Epithelial cell of prostate (primary cell): ENCODE data around the gene LPA.
A peak's percentile ranks its signal among the peaks of the same experiment; 100 is the strongest.

Experiments
- DNase-seq: peaks from one replicate; pipeline ENCODE4 v3.0.0-alpha.2; 2011; ENCODE audit warnings: low read depth, low spot score
- H3K27ac ChIP-seq: fragments of 450-650 bp; 2 replicates; pipeline ENCODE4 v1.5.1; 2017; ENCODE audit warnings: mild to moderate bottlenecking

Gene LPA

GRCh38 chr6:160523223-160523622 lies 140.9 kb downstream of the LPA start:
- no peak overlapping the region for H3K27ac ChIP-seq
- no peak for DNase-seq

- no peak overlapping the region for H3K27ac ChIP-seq
- DNase-seq, result no peak
Measured at GRCh38 chr6:160520043-160520904, 143.8 kb downstream of the LPA start.

GRCh38 chr6:160519603-160520042 lies 144.5 kb downstream of the LPA start:
- DNase-seq, result no peak
- H3K27ac ChIP-seq, result no peak overlapping the region

GRCh38 chr6:160519133-160519532 lies 144.9 kb downstream of the LPA start:
- DNase-seq, result no peak
- no peak overlapping the region for H3K27ac ChIP-seq

- no peak overlapping the region for H3K27ac ChIP-seq
- DNase-seq, result no peak
Measured at GRCh38 chr6:160513836-160514235, 150.2 kb downstream of the LPA start.

- no peak for DNase-seq
Measured at GRCh38 chr6:160510976-160511617, 153.0 kb downstream of the LPA start.

GRCh38 chr6:160510199-160510598 lies 153.9 kb downstream of the LPA start:
- DNase-seq, result peak; percentile 39
- no peak overlapping the region for H3K27ac ChIP-seq

More at GRCh38 chr6:160510976-160511617, 153.0 kb downstream of the LPA start:
- no peak overlapping the region for H3K27ac ChIP-seq

GRCh38 chr6:160509610-160510009 lies 154.5 kb downstream of the LPA start:
- H3K27ac ChIP-seq, result no peak overlapping the region
- DNase-seq, result no peak

GRCh38 chr6:160508599-160508998 lies 155.5 kb downstream of the LPA start:
- DNase-seq, result no peak
- no peak overlapping the region for H3K27ac ChIP-seq

GRCh38 chr6:160507420-160507819 lies 156.7 kb downstream of the LPA start:
- DNase-seq, result no peak
- no peak overlapping the region for H3K27ac ChIP-seq

- no peak overlapping the region for H3K27ac ChIP-seq
- DNase-seq, result no peak
Measured at GRCh38 chr6:160505970-160506369, 158.1 kb downstream of the LPA start.

- H3K27ac ChIP-seq, result no peak overlapping the region
- DNase-seq, result no peak
Measured at GRCh38 chr6:160500639-160501038, 163.4 kb downstream of the LPA start.

GRCh38 chr6:160494576-160494975 lies 169.5 kb downstream of the LPA start:
- no peak for DNase-seq
- H3K27ac ChIP-seq, result no peak overlapping the region

- no peak for DNase-seq
- H3K27ac ChIP-seq, result no peak overlapping the region
Measured at GRCh38 chr6:160489091-160489490, 175.0 kb downstream of the LPA start.

- DNase-seq, result no peak
- no peak overlapping the region for H3K27ac ChIP-seq
Measured at GRCh38 chr6:160487116-160487515, 177.0 kb downstream of the LPA start.
